Neural progenitor cell (in vitro differentiated cells): ENCODE results near the gene PAX9. TPM values are rescaled to one million over a fixed set of nuclear protein-coding genes. Genes with fewer than 3 reads are reported as not detected.

Experiments used
- DNase-seq: peaks from one replicate; pipeline ENCODE4 v3.0.0-alpha.2; 2016; ENCODE audit warnings: low spot score
- H2AFZ ChIP-seq: fragments of 200-600 bp; sonication (generic); replicated peaks from 2 replicates; pipeline ENCODE4 v1.6.1; 2016; ENCODE audit warnings: antibody characterized with exemption
- H3F3A ChIP-seq: fragments of 200-600 bp; sonication (generic); 2 replicates; pipeline ENCODE4 v1.6.1; 2016; ENCODE audit warnings: antibody characterized with exemption, low read depth
- H3K27ac ChIP-seq: fragments of 200-600 bp; sonication (generic); 2 replicates; pipeline ENCODE4 v1.5.1; 2016; ENCODE audit warnings: mild to moderate bottlenecking
- H3K27me3 ChIP-seq: fragments of 200-600 bp; sonication (generic); 2 replicates; pipeline ENCODE4 v1.6.1; 2016; ENCODE audit warnings: mild to moderate bottlenecking, moderate library complexity
- H3K36me3 ChIP-seq: fragments of 200-600 bp; sonication (generic); 2 replicates; pipeline ENCODE4 v1.5.1; 2016
- H3K4me1 ChIP-seq: fragments of 200-600 bp; sonication (generic); 2 replicates; pipeline ENCODE4 v1.6.1; 2016; ENCODE audit warnings: mixed run types
- H3K4me2 ChIP-seq: fragments of 200-600 bp; sonication (generic); 2 replicates; pipeline ENCODE4 v1.6.1; 2016
- H3K4me3 ChIP-seq: fragments of 200-600 bp; sonication (generic); 2 replicates; pipeline ENCODE4 v1.5.1; 2016
- H3K79me2 ChIP-seq: fragments of 200-600 bp; sonication (generic); 2 replicates; pipeline ENCODE4 v1.6.1; 2016; ENCODE audit warnings: low read depth
- H3K9ac ChIP-seq: fragments of 200-600 bp; sonication (generic); 2 replicates; pipeline ENCODE4 v1.6.1; 2016
- H3K9me3 ChIP-seq: fragments of 200-600 bp; sonication (generic); 2 replicates; pipeline ENCODE4 v1.5.1; 2016; ENCODE audit warnings: low read depth
- H4K20me1 ChIP-seq: fragments of 200-600 bp; sonication (generic); 2 replicates; pipeline ENCODE4 v1.6.1; 2016; ENCODE audit warnings: low read depth
- H3K27ac Mint-ChIP-seq: 3 replicates; pipeline ENCODE4 v1.8.0; 2021; ENCODE audit warnings: mixed read lengths
- H3K27me3 Mint-ChIP-seq: 2 replicates; pipeline ENCODE4 v1.8.0; 2022; ENCODE audit warnings: low read depth, mild to moderate bottlenecking, inconsistent platforms, moderate library complexity, mixed read lengths; ENCODE audit not compliant: insufficient read depth
- H3K36me3 Mint-ChIP-seq: 3 replicates; pipeline ENCODE4 v1.8.0; 2021; ENCODE audit warnings: mixed read lengths
- H3K4me1 Mint-ChIP-seq: 3 replicates; pipeline ENCODE4 v1.8.0; 2021; ENCODE audit warnings: mixed read lengths
- H3K4me3 Mint-ChIP-seq: 3 replicates; pipeline ENCODE4 v1.8.0; 2021; ENCODE audit warnings: mild to moderate bottlenecking, moderate library complexity, mixed read lengths
- H3K9me3 Mint-ChIP-seq: 3 replicates; pipeline ENCODE4 v1.8.0; 2020; ENCODE audit warnings: mixed read lengths
- CTCF ChIP-seq: fragments of 200-600 bp; sonication (generic); IDR thresholded peaks from 2 replicates; pipeline ENCODE4 v1.5.1; 2017; ENCODE audit warnings: antibody characterized with exemption, mild to moderate bottlenecking
- EZH2 ChIP-seq: fragments of 200-600 bp; sonication (generic); IDR thresholded peaks from 2 replicates; pipeline ENCODE4 v1.6.1; 2017; ENCODE audit warnings: antibody characterized with exemption, mild to moderate bottlenecking, moderate library complexity
- EZH2phosphoT487 ChIP-seq: fragments of 200-600 bp; sonication (generic); IDR thresholded peaks from 2 replicates; pipeline ENCODE4 v1.6.1; 2017; ENCODE audit warnings: antibody characterized with exemption
- total RNA-seq: library from RNA; depleted of rRNA; stranded (reverse); fragments of >200 nt; gene quantifications from 2 replicates; pipeline ENCODE4 v1.2.3, GENCODE V29; 2015; ENCODE audit warnings: low replicate concordance

PAX9 gene
- total RNA-seq, 1 donor from 2014 or later, result not detected

DNA sequence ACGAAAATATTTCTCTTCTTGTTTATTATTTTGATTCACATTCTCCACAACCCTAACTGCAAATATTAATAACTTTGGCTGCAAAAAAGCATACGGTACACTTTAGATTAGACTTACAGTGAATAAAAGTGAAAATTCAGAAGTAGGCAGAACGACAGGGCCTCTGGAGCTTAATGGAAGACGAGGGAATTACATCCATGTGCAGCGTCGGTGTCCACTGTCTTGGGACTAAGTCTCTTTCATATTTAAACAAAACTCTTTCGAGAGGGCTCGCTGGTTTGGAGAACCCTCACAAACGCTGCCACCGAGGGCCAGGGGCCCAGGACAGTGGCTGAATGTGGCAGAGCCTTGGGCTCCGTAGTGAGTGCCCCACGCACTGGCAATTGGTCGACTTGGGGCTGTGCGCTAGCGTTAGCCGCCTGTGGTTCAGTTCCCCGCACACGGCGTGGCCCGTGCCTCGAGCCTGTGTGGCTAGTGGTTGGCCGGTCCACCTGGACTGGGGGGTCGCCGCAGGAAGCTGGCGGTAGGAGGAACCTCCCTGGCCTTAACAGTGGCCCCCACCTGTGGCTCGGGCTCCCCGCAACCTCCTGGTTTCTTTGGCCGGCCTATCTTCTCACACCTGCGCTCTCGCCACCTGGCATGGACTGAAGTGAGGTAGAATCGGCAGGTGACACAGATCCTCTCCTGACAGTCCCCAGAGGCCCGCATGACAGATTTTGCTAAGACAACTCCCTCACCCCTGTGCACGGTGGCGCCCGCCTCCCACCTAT lies 739 bp upstream of the PAX9 start:
- H3K36me3 Mint-ChIP-seq, result no peaks in the 10 kb centered on the region
- no peak overlapping the region for H3K27ac ChIP-seq
- peak overlapping the region; percentile 74 for H3K4me2 ChIP-seq
- peaks cover 98% of the 10 kb centered on the region for H3K27me3 Mint-ChIP-seq
- H3K9me3 ChIP-seq, result no peaks in the 10 kb centered on the region
- no peaks in the 10 kb centered on the region for H3K36me3 ChIP-seq
- no peak overlapping the region for H2AFZ ChIP-seq
- peak overlapping the region; percentile 80 for H3K4me3 Mint-ChIP-seq
- H3K27me3 ChIP-seq, result peaks cover 100% of the 10 kb centered on the region
- peaks cover 31% of the 10 kb centered on the region for H3K4me1 Mint-ChIP-seq
- H3K9ac ChIP-seq, result no peak overlapping the region
- peaks cover 98% of the 10 kb centered on the region for H4K20me1 ChIP-seq
- H3K27ac Mint-ChIP-seq, result no peak overlapping the region
- H3K4me3 ChIP-seq, result peak overlapping the region; percentile 32
- TF ChIP-seq EZH2phosphoT487 (peak; percentile 73), EZH2 (peak; percentile 27), CTCF (no peak)
- peaks cover 9% of the 10 kb centered on the region for H3F3A ChIP-seq
- peaks cover 2% of the 10 kb centered on the region for H3K9me3 Mint-ChIP-seq
- H3K4me1 ChIP-seq, result peaks cover 3% of the 10 kb centered on the region
- no peak for DNase-seq
- no peaks in the 10 kb centered on the region for H3K79me2 ChIP-seq

- H3K27me3 Mint-ChIP-seq, result peaks cover 95% of the 10 kb centered on the region
Observed at GRCh38 chr14:36662258-36662542, 540 bp downstream of the PAX9 start.

GRCh38 chr14:36662543-36663403 lies 1.1 kb downstream of the PAX9 start:
- H3K27me3 ChIP-seq, result peaks cover 100% of the 10 kb centered on the region

More at GRCh38 chr14:36662258-36662542, 540 bp downstream of the PAX9 start:
- Histone ChIP-seq H3K79me2 (no peaks in the 10 kb centered on the region), H2AFZ (no peak overlapping the region), H4K20me1 (peaks cover 98% of the 10 kb centered on the region), H3K9me3 (no peaks in the 10 kb centered on the region), H3K9ac (no peak overlapping the region), H3K36me3 (no peaks in the 10 kb centered on the region), H3K4me3 (peak overlapping the region; percentile 32), H3F3A (peaks cover 13% of the 10 kb centered on the region), H3K27ac (no peak overlapping the region), H3K4me2 (peak overlapping the region; percentile 74), H3K4me1 (peaks cover 8% of the 10 kb centered on the region), H3K27me3 (peaks cover 100% of the 10 kb centered on the region)
- Mint-ChIP-seq H3K4me3 (peak overlapping the region; percentile 76), H3K27ac (no peak overlapping the region), H3K36me3 (no peaks in the 10 kb centered on the region), H3K9me3 (peaks cover 2% of the 10 kb centered on the region), H3K4me1 (peaks cover 26% of the 10 kb centered on the region)
- TF ChIP-seq EZH2 (no peak), EZH2phosphoT487 (no peak), CTCF (no peak)
- DNase-seq, result no peak

More at GRCh38 chr14:36662543-36663403, 1.1 kb downstream of the PAX9 start:
- no peaks in the 10 kb centered on the region for H3K36me3 ChIP-seq
- peak; percentile 73 for DNase-seq
- peaks cover 9% of the 10 kb centered on the region for H3K4me1 ChIP-seq
- H3K4me2 ChIP-seq, result peak overlapping the region; percentile 74
- H3K27ac Mint-ChIP-seq, result no peak overlapping the region
- no peaks in the 10 kb centered on the region for H3K79me2 ChIP-seq
- no peaks in the 10 kb centered on the region for H3K9me3 ChIP-seq
- H3K4me3 Mint-ChIP-seq, result peak overlapping the region; percentile 76
- H3K9ac ChIP-seq, result no peak overlapping the region
- no peak overlapping the region for H3K27ac ChIP-seq
- peaks cover 95% of the 10 kb centered on the region for H3K27me3 Mint-ChIP-seq
- H3K4me3 ChIP-seq, result peak overlapping the region; percentile 30
- H4K20me1 ChIP-seq, result peaks cover 98% of the 10 kb centered on the region
- H2AFZ ChIP-seq, result peak overlapping the region; percentile 17
- TF ChIP-seq CTCF (no peak), EZH2 (peak; percentile 96), EZH2phosphoT487 (peak; percentile 78)
- peaks cover 2% of the 10 kb centered on the region for H3K9me3 Mint-ChIP-seq
- H3K4me1 Mint-ChIP-seq, result peaks cover 26% of the 10 kb centered on the region
- H3F3A ChIP-seq, result peaks cover 13% of the 10 kb centered on the region
- no peaks in the 10 kb centered on the region for H3K36me3 Mint-ChIP-seq
